Measurements from ENCODE around the gene EXOSC5.

GRCh38 chr19:41408256-41408655, 11.1 kb upstream of the EXOSC5 start:
- TF ChIP-seq TCF7L2 (IDR thresholded peaks at IDR 0.05; ENCODE audit: low read depth, low read length) = no peak
- TF ChIP-seq CTCF (IDR thresholded peaks at IDR 0.05) = no peak
- no peak for TF ChIP-seq POLR2AphosphoS5 (IDR thresholded peaks at IDR 0.05; ENCODE audit: low read depth, low read length)

All from Panc1 (cell line).